ENCODE data around the gene FCN1.

DNA sequence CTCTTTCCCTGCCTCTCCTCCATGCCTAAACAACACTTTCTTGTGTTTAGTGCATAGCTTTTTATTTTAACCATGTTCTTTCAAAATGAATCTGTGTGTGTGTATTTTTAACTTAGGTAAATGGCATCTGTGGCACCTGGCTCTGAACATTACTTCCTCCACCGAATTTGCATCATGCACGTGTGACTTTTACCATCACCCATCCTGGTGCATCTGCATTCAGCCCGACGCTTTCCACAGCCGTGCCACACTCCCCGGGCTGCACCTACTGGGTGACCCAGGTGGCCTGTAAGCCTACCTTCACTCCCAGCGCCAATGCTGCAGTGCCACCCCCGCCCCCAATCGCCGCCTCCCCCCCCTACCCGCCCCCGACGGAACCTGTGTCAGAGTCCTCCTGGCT, 12.7 kb upstream of the FCN1 start:
- TF ChIP-seq, protein P1, sequence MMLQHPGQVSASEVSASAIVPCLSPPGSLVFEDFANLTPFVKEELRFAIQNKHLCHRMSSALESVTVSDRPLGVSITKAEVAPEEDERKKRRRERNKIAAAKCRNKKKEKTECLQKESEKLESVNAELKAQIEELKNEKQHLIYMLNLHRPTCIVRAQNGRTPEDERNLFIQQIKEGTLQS (IDR thresholded peaks at IDR 0.05; ENCODE audit: insufficient read depth, low read depth, low read length) = no peak
- TF ChIP-seq CTCF (IDR thresholded peaks at IDR 0.05; ENCODE audit: control extremely low read depth in 1 of 3, insufficient read depth in 1 of 3, low read depth in 1 of 3, low read length in 3 of 3) = no peak
- no peak for TF ChIP-seq POLR2A (IDR thresholded peaks at IDR 0.05; ENCODE audit: control extremely low read depth in 1 of 2, low read depth in 2 of 2, low read length in 2 of 2)

Measured in H1 (cell line).